ENCODE measurements around the gene MTMR10.
A peak's percentile ranks its signal among the peaks of the same experiment; 100 is the strongest.

Gene MTMR10

GRCh38 chr15:31016446-31016915, 25.1 kb upstream of the MTMR10 start:
- H3K4me3 ChIP-seq (ENCODE audit: control insufficient read depth, low read depth, low read length), result no peak overlapping the region
- TF ChIP-seq CTCF (IDR thresholded peaks at IDR 0.05; ENCODE audit: control insufficient read depth, insufficient read depth, low read depth, low read length, missing control alignments), result no peak
- DNase-seq (ENCODE audit: low read depth), result peak; percentile 57

- TF ChIP-seq CTCF (IDR thresholded peaks at IDR 0.05; ENCODE audit: control insufficient read depth, insufficient read depth, low read depth, low read length, missing control alignments), result no peak
- no peak for DNase-seq (ENCODE audit: low read depth)
- no peak overlapping the region for H3K4me3 ChIP-seq (ENCODE audit: control insufficient read depth, low read depth, low read length)
These were observed 23.1 kb upstream of the MTMR10 start for GRCh38 chr15:31014608-31014925.

- no peak for TF ChIP-seq CTCF (IDR thresholded peaks at IDR 0.05; ENCODE audit: control insufficient read depth, insufficient read depth, low read depth, low read length, missing control alignments)
- no peak overlapping the region for H3K4me3 ChIP-seq (ENCODE audit: control insufficient read depth, low read depth, low read length)
- DNase-seq (ENCODE audit: low read depth), result no peak
These were observed 22.6 kb upstream of the MTMR10 start for GRCh38 chr15:31013863-31014607.

GRCh38 chr15:31012455-31012854, 21.0 kb upstream of the MTMR10 start:
- H3K4me3 ChIP-seq (ENCODE audit: control insufficient read depth, low read depth, low read length), result no peak overlapping the region
- no peak for TF ChIP-seq CTCF (IDR thresholded peaks at IDR 0.05; ENCODE audit: control insufficient read depth, insufficient read depth, low read depth, low read length, missing control alignments)
- DNase-seq (ENCODE audit: low read depth), result no peak

GRCh38 chr15:31010036-31010435, 18.6 kb upstream of the MTMR10 start:
- H3K4me3 ChIP-seq (ENCODE audit: control insufficient read depth, low read depth, low read length), result no peak overlapping the region
- DNase-seq (ENCODE audit: low read depth), result no peak
- no peak for TF ChIP-seq CTCF (IDR thresholded peaks at IDR 0.05; ENCODE audit: control insufficient read depth, insufficient read depth, low read depth, low read length, missing control alignments)

- DNase-seq (ENCODE audit: low read depth), result no peak
- H3K4me3 ChIP-seq (ENCODE audit: control insufficient read depth, low read depth, low read length), result no peak overlapping the region
- TF ChIP-seq CTCF (IDR thresholded peaks at IDR 0.05; ENCODE audit: control insufficient read depth, insufficient read depth, low read depth, low read length, missing control alignments), result no peak
These were observed 14.2 kb upstream of the MTMR10 start for GRCh38 chr15:31005660-31006059.
